Mucosa of descending colon (tissue), 3 donors: ENCODE measurements around the gene AASDH. TPM values are rescaled to one million over a fixed set of nuclear protein-coding genes. Genes with fewer than 3 reads are reported as not detected.

Experiments used
- ATAC-seq: fragments of 200-7000 bp; cut with Tn5 transposase; one replicate; pipeline ENCODE4 v1.9.1; 2020; ENCODE audit warnings: mild to moderate bottlenecking, moderate library complexity
- DNase-seq, 3 donors: peaks; one replicate each; pipeline ENCODE4 v3.0.0-alpha.2; 2020
- H3K36me3 ChIP-seq: fragments of 200-600 bp; one replicate; pipeline ENCODE4 v1.8.0; 2021; ENCODE audit warnings: low read depth, mild to moderate bottlenecking
- H3K4me1 ChIP-seq: fragments of 200-600 bp; one replicate; pipeline ENCODE4 v1.8.0; 2021; ENCODE audit warnings: low read depth, mild to moderate bottlenecking
- H3K4me3 ChIP-seq: fragments of 200-600 bp; one replicate; pipeline ENCODE4 v1.8.0; 2021; ENCODE audit warnings: mild to moderate bottlenecking
- H3K9me3 ChIP-seq: fragments of 200-600 bp; one replicate; pipeline ENCODE4 v1.8.0; 2021; ENCODE audit warnings: mild to moderate bottlenecking
- CTCF ChIP-seq: fragments of 200-600 bp; IDR thresholded peaks from one replicate; pipeline ENCODE4 v1.8.0; 2022; ENCODE audit warnings: antibody characterized with exemption, mild to moderate bottlenecking
- intact Hi-C, 2 donors: fragments of 100-400 bp; cut with DNase I in 1 of 2; cut with micrococcal nuclease in 1 of 2; formaldehyde crosslinking; loops; one replicate each; pipeline versions ENCODE4 v1.11.0 to v1.11.1; 2022; cut with DNase I, micrococcal nuclease
- total RNA-seq, 3 donors: library from RNA; stranded (reverse); fragmentation: NEBNext Ultra II Directional in 2 of 3; extraction: Animal tissue kit (Norgen Biotek cat#: 25700) in 2 of 3; gene quantifications; one replicate each; pipeline versions ENCODE4 v1.2.1 to v1.2.4, GENCODE V29; 2021 to 2023
- donor health status: DM: no; HTN: no; CAD: no; lungs with moderate emphysema.
- donor health status: DM: no; HTN: no; CAD: no.
- donor health status: DM: no; HTN: yes; CAD: no.

The AASDH gene
- total RNA-seq, 3 donors from 2014 or later: 8.9 to 9.6 (median 9.2) TPM

- Histone ChIP-seq H3K4me1 (peaks cover 3% of the 10 kb centered on the region), H3K36me3 (no peaks in the 10 kb centered on the region), H3K4me3 (no peak overlapping the region), H3K9me3 (no peaks in the 10 kb centered on the region)
- intact Hi-C loops: no loop called here
- TF ChIP-seq CTCF: no peak
- DNase-seq (peak in 1 of 3 donors; percentile 17), ATAC-seq (peak; percentile 64)
Measured at GRCh38 chr4:56289934-56290333, 97.4 kb downstream of the AASDH start.

- Histone ChIP-seq H3K36me3 (no peaks in the 10 kb centered on the region), H3K4me3 (no peak overlapping the region), H3K4me1 (peaks cover 3% of the 10 kb centered on the region), H3K9me3 (no peaks in the 10 kb centered on the region)
- no peak for TF ChIP-seq CTCF
- ATAC-seq (peak; percentile 43), DNase-seq (no peak)
- intact Hi-C loops: no loop called here
Measured at GRCh38 chr4:56288663-56289062, 98.6 kb downstream of the AASDH start.

Other genes starting within 250 kb of the AASDH start
- 1 to 10 TPM; 4.7 to 7.9 (median 7.5) TPM for gene PPAT, start 48.1 kb upstream of the AASDH start, total RNA-seq
- 10 to 100 TPM; 31.3 to 60.8 (median 41.4) TPM for gene PAICS, start 48.8 kb upstream of the AASDH start, total RNA-seq
- 10 to 100 TPM; 54.8 to 68.8 (median 63.9) TPM for gene SRP72, start 80.1 kb upstream of the AASDH start, total RNA-seq
- gene ARL9, start 118.3 kb upstream of the AASDH start, total RNA-seq: under 1 TPM in 1 of 3 donors, not detected in 2; 0.28 TPM